ENCODE results near the gene LMNA. TPM values are rescaled to one million over a fixed set of nuclear protein-coding genes. Genes with fewer than 3 reads are reported as not detected.

LMNA gene
- total and polyA plus RNA-seq, 2 donors (not counting 1 experiment from before 2014, with no cell fraction given): 19.4 to 28.7 TPM

DNA sequence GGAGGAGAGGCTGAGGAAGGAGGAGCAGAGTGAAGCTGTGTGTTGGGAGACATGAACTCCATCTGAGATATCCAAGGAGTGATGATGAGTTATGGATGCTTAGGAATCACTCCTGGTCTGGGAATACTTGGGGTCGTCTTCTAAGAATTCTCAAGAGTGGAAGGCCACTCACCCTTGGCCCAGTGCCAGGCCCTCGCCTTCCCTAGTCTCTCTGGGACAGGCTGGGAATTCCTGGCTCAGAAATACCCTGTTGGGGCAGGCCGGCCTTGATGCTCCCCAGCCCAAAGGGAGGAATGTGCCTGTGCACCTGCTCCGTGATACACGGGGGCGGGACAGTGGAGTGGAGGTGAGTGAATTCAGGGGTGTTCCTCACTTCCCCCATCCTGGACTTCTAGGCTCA lies 12.6 kb upstream of the LMNA start:
- ATAC-seq (ENCODE audit: low read depth): no peak
- ChIA-PET POLR2A (no interaction called here), CTCF (interaction anchor here (1.0 to 23.7 kb wide), 3 partner anchors 11 to 123 kb away, joined by 4 to 970 read pairs (median 4); partner anchors contain the start of gene LMNA)
- Histone ChIP-seq H2AFZ (ENCODE audit: insufficient read depth, low read depth, low read length, poor library complexity, severe bottlenecking) (no peak overlapping the region), H3K36me3 (replicated peaks in 1 of 2; ENCODE audit: control extremely low read depth in 1 of 2, control insufficient read depth in 1 of 2, extremely low read depth in 1 of 2, insufficient read depth in 2 of 2, low read length in 1 of 2) (no peaks in the 10 kb centered on the region), H3K79me2 (ENCODE audit: control insufficient read depth, insufficient read depth, low read length) (no peaks in the 10 kb centered on the region), H3K9ac (ENCODE audit: low read length) (no peak overlapping the region), H3K4me2 (replicated peaks; ENCODE audit: low read depth, low read length, poor library complexity, severe bottlenecking) (no peak overlapping the region), H3K27me3 (replicated peaks in 1 of 4; ENCODE audit: control extremely low read depth in 1 of 4, control insufficient read depth in 3 of 4, insufficient read depth in 4 of 4, low read length in 3 of 4) (peaks cover 0 to 5% (median 2%) of the 10 kb centered on the region in 4 experiments), H3K9me3 (ENCODE audit: control extremely low read depth in 1 of 3, control insufficient read depth in 2 of 3, insufficient read depth in 1 of 3, low read length in 2 of 3) (peaks cover 0 to 3% (median 0%) of the 10 kb centered on the region in 3 donors), H3K4me1 (ENCODE audit: control insufficient read depth in 2 of 2, insufficient read depth in 2 of 2, low read length in 2 of 2) (peaks cover 43 to 48% of the 10 kb centered on the region in 2 donors), H3K4me3 (ENCODE audit: control extremely low read depth in 1 of 5, extremely low read depth in 1 of 5, insufficient read depth in 1 of 5, low read depth in 2 of 5, low read length in 4 of 5) (no peak overlapping the region), H3K27ac (ENCODE audit: low read length in 2 of 2) (no peak overlapping the region), H4K20me1 (ENCODE audit: control insufficient read depth, insufficient read depth, low read length, poor library complexity, severe bottlenecking) (no peaks in the 10 kb centered on the region)
- DNase-seq: no peak
- Mint-ChIP-seq H3K4me3 (no peak overlapping the region), H3K27me3 (no peaks in the 10 kb centered on the region), H3K9me3 (ENCODE audit: insufficient read depth) (no peaks in the 10 kb centered on the region), H3K4me1 (peaks cover 57% of the 10 kb centered on the region), H3K27ac (peak overlapping the region; percentile 39)
- no peak for TF ChIP-seq EZH2 (IDR thresholded peaks at IDR 0.05; ENCODE audit: borderline replicate concordance, insufficient read depth, low read depth, low read length, poor library complexity, severe bottlenecking)
- TF ChIP-seq, protein P1, sequence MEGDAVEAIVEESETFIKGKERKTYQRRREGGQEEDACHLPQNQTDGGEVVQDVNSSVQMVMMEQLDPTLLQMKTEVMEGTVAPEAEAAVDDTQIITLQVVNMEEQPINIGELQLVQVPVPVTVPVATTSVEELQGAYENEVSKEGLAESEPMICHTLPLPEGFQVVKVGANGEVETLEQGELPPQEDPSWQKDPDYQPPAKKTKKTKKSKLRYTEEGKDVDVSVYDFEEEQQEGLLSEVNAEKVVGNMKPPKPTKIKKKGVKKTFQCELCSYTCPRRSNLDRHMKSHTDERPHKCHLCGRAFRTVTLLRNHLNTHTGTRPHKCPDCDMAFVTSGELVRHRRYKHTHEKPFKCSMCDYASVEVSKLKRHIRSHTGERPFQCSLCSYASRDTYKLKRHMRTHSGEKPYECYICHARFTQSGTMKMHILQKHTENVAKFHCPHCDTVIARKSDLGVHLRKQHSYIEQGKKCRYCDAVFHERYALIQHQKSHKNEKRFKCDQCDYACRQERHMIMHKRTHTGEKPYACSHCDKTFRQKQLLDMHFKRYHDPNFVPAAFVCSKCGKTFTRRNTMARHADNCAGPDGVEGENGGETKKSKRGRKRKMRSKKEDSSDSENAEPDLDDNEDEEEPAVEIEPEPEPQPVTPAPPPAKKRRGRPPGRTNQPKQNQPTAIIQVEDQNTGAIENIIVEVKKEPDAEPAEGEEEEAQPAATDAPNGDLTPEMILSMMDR (IDR thresholded peaks at IDR 0.05): no peak
- 95% methylated on average over 6 of the region's 6 CpGs for WGBS (ENCODE audit: insufficient coverage)
- intact Hi-C loops (cut with micrococcal nuclease): no loop called here

DNA sequence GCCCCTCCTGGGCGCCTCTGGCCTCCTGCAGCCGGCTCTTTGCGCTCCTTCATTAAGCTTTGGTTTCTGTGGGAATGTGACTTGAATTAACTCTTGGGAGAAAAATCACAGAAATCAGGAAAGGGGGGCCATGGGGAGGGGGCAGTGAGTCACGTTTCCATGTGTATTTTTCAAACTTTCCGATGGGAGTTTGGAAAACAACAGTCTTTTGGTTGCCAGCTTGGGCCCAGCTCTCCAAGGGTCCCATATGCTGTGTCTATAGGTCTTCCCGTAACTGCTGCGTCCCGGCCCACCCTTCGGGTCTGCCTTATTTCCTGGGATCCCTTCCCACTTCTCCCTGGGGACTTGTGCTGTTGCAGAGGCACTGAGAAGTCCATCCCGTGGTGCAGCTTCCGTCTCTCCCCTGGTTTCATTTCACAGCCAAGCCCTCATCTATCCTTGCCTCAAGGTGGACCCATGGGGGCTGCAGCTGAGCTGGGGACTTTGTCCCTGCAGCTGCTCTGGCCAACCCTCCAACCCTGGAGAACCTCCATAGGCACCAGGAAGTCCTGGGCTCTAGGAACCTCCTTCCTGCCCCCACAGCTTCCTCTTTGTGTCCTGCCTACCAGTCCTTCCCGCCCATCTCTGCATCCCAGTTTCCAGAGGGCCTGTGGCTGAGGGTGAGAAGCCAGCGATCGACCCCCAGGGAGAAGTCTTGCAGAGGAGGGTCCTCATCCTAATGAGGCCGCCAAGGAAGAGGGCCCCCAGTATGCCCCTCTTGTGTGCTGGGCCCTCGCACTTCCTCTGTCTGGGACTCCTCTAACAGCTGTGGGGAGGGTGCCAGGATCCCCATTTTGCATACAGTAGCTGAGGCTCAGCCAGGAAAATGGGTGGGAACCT lies 11.6 kb upstream of the LMNA start:
- peak overlapping the region; percentile 8 for H3K4me2 ChIP-seq (replicated peaks; ENCODE audit: low read depth, low read length, poor library complexity, severe bottlenecking)
- H3K9me3 ChIP-seq (ENCODE audit: control extremely low read depth in 1 of 3, control insufficient read depth in 2 of 3, insufficient read depth in 1 of 3, low read length in 2 of 3): no peaks in the 10 kb centered on the region
- H3K9me3 Mint-ChIP-seq (ENCODE audit: insufficient read depth): no peaks in the 10 kb centered on the region
- intact Hi-C loops (cut with micrococcal nuclease): no loop called here
- H3K9ac ChIP-seq (ENCODE audit: low read length): no peak overlapping the region
- ATAC-seq (ENCODE audit: low read depth) (no peak), DNase-seq (peak; percentile 44)
- H3K36me3 ChIP-seq (replicated peaks in 1 of 2; ENCODE audit: control extremely low read depth in 1 of 2, control insufficient read depth in 1 of 2, extremely low read depth in 1 of 2, insufficient read depth in 2 of 2, low read length in 1 of 2): no peaks in the 10 kb centered on the region
- H3K79me2 ChIP-seq (ENCODE audit: control insufficient read depth, insufficient read depth, low read length): no peaks in the 10 kb centered on the region
- no peak overlapping the region for H3K4me3 ChIP-seq (ENCODE audit: control extremely low read depth in 1 of 5, extremely low read depth in 1 of 5, insufficient read depth in 1 of 5, low read depth in 2 of 5, low read length in 4 of 5)
- H3K4me1 Mint-ChIP-seq: peaks cover 51% of the 10 kb centered on the region
- peaks cover 35 to 43% of the 10 kb centered on the region in 2 donors for H3K4me1 ChIP-seq (ENCODE audit: control insufficient read depth in 2 of 2, insufficient read depth in 2 of 2, low read length in 2 of 2)
- ChIA-PET CTCF (interaction anchor here (0.6 to 23.7 kb wide), 3 partner anchors 10 to 122 kb away, joined by 4 to 970 read pairs (median 6); partner anchors contain the start of gene LMNA), POLR2A (no interaction called here)
- no peak overlapping the region for H3K4me3 Mint-ChIP-seq
- peaks cover 0 to 5% (median 2%) of the 10 kb centered on the region in 4 experiments for H3K27me3 ChIP-seq (replicated peaks in 1 of 4; ENCODE audit: control extremely low read depth in 1 of 4, control insufficient read depth in 3 of 4, insufficient read depth in 4 of 4, low read length in 3 of 4)
- H4K20me1 ChIP-seq (ENCODE audit: control insufficient read depth, insufficient read depth, low read length, poor library complexity, severe bottlenecking): no peaks in the 10 kb centered on the region
- H3K27me3 Mint-ChIP-seq: no peaks in the 10 kb centered on the region
- 88% methylated on average over 16 of the region's 16 CpGs for WGBS (ENCODE audit: insufficient coverage)
- no peak overlapping the region for H2AFZ ChIP-seq (ENCODE audit: insufficient read depth, low read depth, low read length, poor library complexity, severe bottlenecking)
- H3K27ac ChIP-seq (ENCODE audit: low read length in 2 of 2): no peak overlapping the region
- H3K27ac Mint-ChIP-seq: peak overlapping the region; percentile 46
- TF ChIP-seq, protein P1 (IDR thresholded peaks at IDR 0.05): no peak
- no peak for TF ChIP-seq EZH2 (IDR thresholded peaks at IDR 0.05; ENCODE audit: borderline replicate concordance, insufficient read depth, low read depth, low read length, poor library complexity, severe bottlenecking)
